HCT116 (cell line): ENCODE results near the gene TSPOAP1. TPM values are rescaled to one million over a fixed set of nuclear protein-coding genes. Genes with fewer than 3 reads are reported as not detected.

Experiments used
- ATAC-seq: fragments of 200-7000 bp; cut with Tn5 transposase; 2 replicates; pipeline ENCODE4 v1.9.1; 2020; ENCODE audit warnings: mild to moderate bottlenecking, moderate library complexity
- BruUV-seq: library from RNA; stranded (reverse); fragments of 400-500 nt; replicated peaks from 2 replicates; lab custom pipeline; 2021; lab: Mats Ljungman, UMichigan
- CTCF ChIA-PET: fragments of 300-600 bp; sonication (Branson Sonifier 250); formaldehyde crosslinking; loops from one replicate; lab custom pipeline; 2021; ENCODE audit warnings: antibody characterized with exemption; lab: Charles Lee
- POLR2A ChIA-PET: fragments of 300-600, 350-600 bp; sonication (Branson Sonifier 250); formaldehyde crosslinking; loops from one replicate; lab custom pipeline; 2021; ENCODE audit warnings: antibody characterized with exemption; lab: Charles Lee
- RAD21 ChIA-PET, 2 experiments: fragments of 300-600 bp; sonication (Branson Sonifier 250); formaldehyde crosslinking; loops; one replicate each; lab custom pipeline; 2023; ENCODE audit warnings: low total read pairs in 2 of 2; ENCODE audit not compliant: uncharacterized antibody in 2 of 2, unreplicated experiment in 2 of 2, low non-redundant PET in 1 of 2; lab: Charles Lee
- DNase-seq: peaks from one replicate; pipeline ENCODE4 v3.0.0-alpha.2; 2010; ENCODE audit warnings: low read depth, low spot score
- H2AFZ ChIP-seq: fragments of 200-600 bp; shearing (Covaris generic), sonication (generic); 2 replicates; pipeline ENCODE4 v1.6.1; 2017; ENCODE audit warnings: low read depth, mixed run types, mixed read lengths, antibody characterized with exemption, low read length; ENCODE audit not compliant: poor library complexity, severe bottlenecking
- H3K27ac ChIP-seq: 2 replicates; pipeline ENCODE4 v1.5.1; 2012; ENCODE audit warnings: low read depth, low read length
- H3K27me3 ChIP-seq: fragments of 200-600 bp; sonication (generic); 2 replicates; pipeline ENCODE4 v1.6.1; 2016; ENCODE audit warnings: mixed run types, low read length, mixed read lengths; ENCODE audit not compliant: insufficient read depth
- H3K36me3 ChIP-seq, 2 experiments: fragments of 200-500 bp in 1 of 2; fragments of 200-600 bp in 1 of 2; sonication (Bioruptor generic) in 1 of 2; sonication (generic) in 1 of 2; 2 replicates each; pipeline versions ENCODE4 v1.5.1 to v1.6.1; 2014 to 2016; ENCODE audit warnings: low read length in 2 of 2, inconsistent platforms in 1 of 2, mixed read lengths in 1 of 2, mixed run types in 1 of 2; ENCODE audit not compliant: insufficient read depth in 2 of 2, control insufficient read depth in 1 of 2
- H3K4me1 ChIP-seq, 2 experiments: fragments of 200-600 bp in 1 of 2; sonication (generic) in 1 of 2; 2 replicates each; pipeline versions ENCODE4 v1.5.1 to v1.6.1; 2012 to 2017; ENCODE audit warnings: low read length in 2 of 2, inconsistent platforms in 1 of 2, mild to moderate bottlenecking in 1 of 2, mixed read lengths in 1 of 2, mixed run types in 1 of 2, moderate library complexity in 1 of 2; ENCODE audit not compliant: insufficient read depth in 2 of 2, control insufficient read depth in 1 of 2
- H3K4me2 ChIP-seq: fragments of 200-600 bp; sonication (generic); 2 replicates; pipeline ENCODE4 v1.6.1; 2017; ENCODE audit warnings: mixed run types, low read length, mixed read lengths
- H3K4me3 ChIP-seq, 2 experiments: fragments of 200-600 bp in 1 of 2; sonication (generic) in 1 of 2; replicated peaks in 1 of 2; 2 replicates each; pipeline ENCODE4 v1.5.1; 2011 to 2016; ENCODE audit warnings: low read length in 2 of 2, control low read depth in 1 of 2, low read depth in 1 of 2, mild to moderate bottlenecking in 1 of 2, mixed read lengths in 1 of 2, mixed run types in 1 of 2
- H3K79me2 ChIP-seq: fragments of 200-600 bp; sonication (generic); 2 replicates; pipeline ENCODE4 v1.6.1; 2017; ENCODE audit warnings: mild to moderate bottlenecking, mixed run types, low read length, moderate library complexity, mixed read lengths; ENCODE audit not compliant: insufficient read depth
- H3K9ac ChIP-seq: fragments of 200-600 bp; sonication (generic); 2 replicates; pipeline ENCODE4 v1.6.1; 2016; ENCODE audit warnings: low read length, mixed read lengths
- H3K9me2 ChIP-seq: fragments of 200-600 bp; sonication (generic), shearing (Covaris generic); 2 replicates; pipeline ENCODE4 v1.6.1; 2017; ENCODE audit warnings: mixed run types, mild to moderate bottlenecking, moderate library complexity; ENCODE audit not compliant: insufficient read depth
- H3K9me3 ChIP-seq, 2 experiments: fragments of 200-500 bp in 1 of 2; fragments of 200-600 bp in 1 of 2; sonication (Bioruptor generic) in 1 of 2; sonication (generic) in 1 of 2; 2 replicates each; pipeline ENCODE4 v1.6.1; 2014 to 2017; ENCODE audit warnings: low read length in 2 of 2, mixed read lengths in 2 of 2, inconsistent platforms in 1 of 2, low read depth in 1 of 2, mild to moderate bottlenecking in 1 of 2, mixed run types in 1 of 2, moderate library complexity in 1 of 2; ENCODE audit not compliant: control insufficient read depth in 1 of 2, insufficient read depth in 1 of 2
- H4K20me1 ChIP-seq: fragments of 200-600 bp; sonication (generic), shearing (Covaris generic); 2 replicates; pipeline ENCODE4 v1.6.1; 2017; ENCODE audit warnings: mixed run types, mild to moderate bottlenecking, moderate library complexity; ENCODE audit not compliant: insufficient read depth
- ATF3 ChIP-seq: IDR thresholded peaks from 2 replicates; pipeline ENCODE4 v1.6.1; 2012
- CBX3 ChIP-seq: IDR thresholded peaks from 2 replicates; pipeline ENCODE4 v1.6.1; 2012; ENCODE audit warnings: low read depth
- EGR1 ChIP-seq: IDR thresholded peaks from 2 replicates; pipeline ENCODE4 v1.6.1; 2012; ENCODE audit warnings: low read depth
- EZH2 ChIP-seq: fragments of 200-600 bp; sonication (generic); IDR thresholded peaks from 2 replicates; pipeline ENCODE4 v1.6.1; 2017; ENCODE audit warnings: antibody characterized with exemption, mixed run types
- JUND ChIP-seq: IDR thresholded peaks from 2 replicates; pipeline ENCODE4 v1.6.1; 2012
- POLR2A ChIP-seq: IDR thresholded peaks from 2 replicates; pipeline ENCODE4 v1.7.0; 2011; ENCODE audit warnings: borderline replicate concordance; ENCODE audit not compliant: insufficient read depth, insufficient read length; ENCODE audit errors: extremely low read depth
- POLR2AphosphoS5 ChIP-seq: IDR thresholded peaks from 2 replicates; pipeline ENCODE4 v1.6.1; 2011; ENCODE audit warnings: mild to moderate bottlenecking, low read depth, low read length, moderate library complexity
- REST ChIP-seq: IDR thresholded peaks from 2 replicates; pipeline ENCODE4 v1.6.1; 2012; ENCODE audit warnings: low read depth
- SIN3A ChIP-seq: IDR thresholded peaks from 2 replicates; pipeline ENCODE4 v1.6.1; 2012; ENCODE audit warnings: low read depth
- SP1 ChIP-seq: IDR thresholded peaks from 2 replicates; pipeline ENCODE4 v1.6.1; 2012; ENCODE audit warnings: low read depth
- SRF ChIP-seq: IDR thresholded peaks from 2 replicates; pipeline ENCODE4 v1.6.1; 2012; ENCODE audit warnings: low read depth
- TCF7L2 ChIP-seq: IDR thresholded peaks from 2 replicates; pipeline ENCODE4 v1.7.0; 2011; ENCODE audit warnings: borderline replicate concordance, inconsistent platforms; ENCODE audit not compliant: insufficient read depth, insufficient read length; ENCODE audit errors: extremely low read depth
- YY1 ChIP-seq: IDR thresholded peaks from 2 replicates; pipeline ENCODE4 v1.6.1; 2011; ENCODE audit warnings: low read length, low read depth, moderate library complexity, mild to moderate bottlenecking; ENCODE audit not compliant: insufficient replicate concordance; ENCODE audit errors: extremely low read depth
- ZBTB33 ChIP-seq: IDR thresholded peaks from 2 replicates; pipeline ENCODE4 v1.6.1; 2011; ENCODE audit warnings: mild to moderate bottlenecking, low read length, moderate library complexity; ENCODE audit not compliant: insufficient replicate concordance; ENCODE audit errors: extremely low read depth
- ZFX ChIP-seq: fragments of 450-650 bp; IDR thresholded peaks from 2 replicates; pipeline ENCODE4 v1.6.1; 2017
- intact Hi-C: fragments of 100-400 bp; cut with micrococcal nuclease; formaldehyde crosslinking; loops from 2 replicates; pipeline ENCODE4 v1.10.0; 2022
- total RNA-seq: library from RNA; stranded (reverse); gene quantifications from one replicate; pipeline ENCODE4 v1.2.1, GENCODE V29; 2021; ENCODE audit not compliant: unreplicated experiment

The TSPOAP1 gene
- total RNA-seq, 1 experiment from 2014 or later = 0.27 TPM

DNA sequence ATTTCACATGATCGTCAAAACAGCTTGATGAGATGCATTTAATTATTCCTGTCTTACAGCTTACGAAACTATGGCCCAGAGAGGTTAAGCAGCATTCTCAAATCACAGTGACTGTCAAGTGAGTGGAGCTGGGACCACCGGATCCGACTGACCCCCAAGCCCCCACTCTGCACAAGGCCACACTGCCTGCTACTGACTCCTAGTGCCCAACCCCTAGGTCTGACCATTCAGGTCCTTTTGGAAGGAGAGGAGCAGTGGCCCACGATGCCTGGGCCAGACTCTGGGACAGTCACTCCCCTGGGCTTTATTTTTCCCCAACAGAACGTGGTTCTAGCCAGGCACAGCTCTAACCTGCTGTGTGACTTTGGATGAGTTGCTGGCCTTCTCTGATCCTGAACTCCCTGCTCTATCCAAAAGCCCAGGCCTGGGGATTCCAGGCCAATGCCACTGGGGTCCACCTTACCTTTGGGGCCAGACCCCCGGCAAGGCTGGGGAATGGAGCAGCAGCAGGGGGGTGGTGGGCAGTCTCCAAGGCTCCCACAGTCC, 9.9 kb downstream of the TSPOAP1 start:
- POLR2A ChIA-PET = interaction anchor here (1.9 to 2.0 kb wide), 2 partner anchors 26 to 312 kb away, joined by 4 to 18 read pairs; no protein-coding TSS in a partner anchor
- Histone ChIP-seq H2AFZ (no peak overlapping the region), H3K27me3 (no peaks in the 10 kb centered on the region)
- intact Hi-C loops = loop anchor here (5.0 to 10.0 kb wide), 2 partner anchors 199 to 686 kb away; no protein-coding TSS in a partner anchor
- BruUV-seq = no TSS peak
- TF ChIP-seq TCF7L2 = no peak
- no peak for TF ChIP-seq REST
- TF ChIP-seq ZFX = no peak
- no peak for TF ChIP-seq SIN3A
- no peak for TF ChIP-seq POLR2A
- no peak for TF ChIP-seq POLR2AphosphoS5
- TF ChIP-seq SRF = no peak
- TF ChIP-seq ZBTB33 = no peak
- TF ChIP-seq YY1 = no peak
- TF ChIP-seq JUND = no peak
- no peak for TF ChIP-seq SP1
- no peak for TF ChIP-seq ATF3
- no peak for TF ChIP-seq EZH2
- TF ChIP-seq CBX3 = no peak
- TF ChIP-seq EGR1 = no peak
- TF ChIP-seq, all 23 proteins: peak for 0
- CTCF ChIA-PET = interaction anchor here (2.2 to 7.6 kb wide), 4 partner anchors 8 to 129 kb away, joined by 16 to 124 read pairs (median 42); partner anchors contain the start of gene TSPOAP1
- Histone ChIP-seq H3K9me2 (no peaks in the 10 kb centered on the region), H3K36me3 (no peaks in the 10 kb centered on the region), H3K9ac (no peak overlapping the region), H3K79me2 (no peaks in the 10 kb centered on the region), H3K27ac (no peak overlapping the region), H3K4me1 (peaks cover 8 to 17% of the 10 kb centered on the region in 2 experiments; a peak in 3 of 4 replicates), H3K4me3 (no peak overlapping the region), H4K20me1 (no peaks in the 10 kb centered on the region), H3K4me2 (no peak overlapping the region), H3K9me3 (no peaks in the 10 kb centered on the region)
- ATAC-seq (no peak), DNase-seq (no peak)
- RAD21 ChIA-PET = no interaction called here
